HG03378 (cell line): Measurements from ENCODE around the gene G2E3.
"Not testable (repeated sequence)": the region's sequence is repeated elsewhere in the genome, so short reads cannot be mapped to it uniquely, and the experiment has no call there.

Experiments
- ATAC-seq: cut with Tn5 transposase; IDR thresholded peaks from one replicate; pipeline ENCODE4 v1.9.1; 2021; ENCODE audit warnings: mild to moderate bottlenecking, moderate library complexity; ENCODE audit not compliant: unreplicated experiment

G2E3 gene

DNA sequence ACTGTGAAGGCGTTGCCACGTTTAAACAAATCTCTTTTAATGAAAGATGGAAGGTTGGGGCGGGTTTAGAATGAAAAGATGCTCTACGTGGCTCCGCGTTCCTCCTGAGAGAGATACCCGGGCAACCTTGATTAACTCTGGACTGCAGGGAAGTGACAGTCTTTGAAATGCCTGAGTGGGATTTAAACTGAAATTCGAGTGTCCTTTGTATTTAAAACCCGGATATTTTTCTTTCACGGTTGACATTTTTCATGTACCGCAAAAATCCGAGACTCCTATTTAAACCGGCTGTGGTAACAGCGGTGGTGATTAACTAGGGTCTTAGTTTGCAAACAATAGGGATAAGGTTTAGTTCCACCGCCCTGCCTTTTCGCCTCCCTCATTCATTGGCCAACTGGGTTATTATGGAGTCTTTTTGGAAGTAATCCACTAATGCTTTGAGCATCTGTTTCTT, 707 bp downstream of the G2E3 start:
- ATAC-seq: peak; percentile 22

DNA sequence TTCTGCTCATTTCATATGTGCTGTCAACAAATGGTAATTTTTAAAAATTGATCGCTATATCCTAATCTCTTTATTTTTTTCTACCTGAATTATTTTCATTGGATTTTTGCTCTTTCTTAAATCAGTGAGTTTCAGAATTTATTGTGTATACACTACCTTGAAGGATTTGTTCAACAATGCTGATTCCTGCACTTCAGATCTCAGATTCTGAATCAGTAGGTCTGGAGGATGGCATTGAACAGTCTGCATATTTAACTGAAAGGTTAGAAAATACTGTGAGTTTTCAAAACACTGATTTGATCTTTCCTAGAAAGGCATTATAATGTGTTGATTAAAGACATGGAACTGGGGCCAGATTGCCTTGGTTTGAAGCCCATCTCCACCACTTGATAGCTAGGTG, 1.6 kb downstream of the G2E3 start:
- no peak for ATAC-seq

DNA sequence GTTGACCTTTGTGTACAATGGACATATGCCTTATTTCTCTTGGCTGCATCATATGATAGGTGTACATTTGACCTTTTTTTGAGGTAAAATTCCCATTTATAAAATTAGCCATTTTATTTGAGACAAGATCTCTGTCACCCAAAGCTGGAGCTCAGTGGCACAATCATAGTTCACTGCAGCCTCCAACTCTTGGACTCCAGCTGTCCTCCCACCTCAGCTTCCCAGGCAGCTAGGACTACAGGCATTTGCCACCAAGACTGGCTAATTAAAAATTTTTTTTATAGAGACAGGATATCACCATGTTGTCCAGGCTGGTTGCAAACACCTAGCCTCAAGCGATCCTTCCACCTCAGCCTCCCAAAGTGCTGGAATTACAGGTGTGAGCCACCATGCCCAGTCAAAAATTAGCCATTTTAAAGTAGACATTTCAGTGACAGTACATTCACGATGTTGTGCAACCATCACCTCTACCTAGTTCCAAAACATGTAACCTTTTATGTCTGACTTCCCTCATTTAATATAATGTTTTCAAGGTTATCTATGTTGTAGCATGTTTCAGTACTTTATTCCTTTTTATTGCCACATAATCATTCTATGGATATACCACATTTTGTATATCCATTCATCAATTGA, 5.4 kb downstream of the G2E3 start:
- no peak for ATAC-seq

DNA sequence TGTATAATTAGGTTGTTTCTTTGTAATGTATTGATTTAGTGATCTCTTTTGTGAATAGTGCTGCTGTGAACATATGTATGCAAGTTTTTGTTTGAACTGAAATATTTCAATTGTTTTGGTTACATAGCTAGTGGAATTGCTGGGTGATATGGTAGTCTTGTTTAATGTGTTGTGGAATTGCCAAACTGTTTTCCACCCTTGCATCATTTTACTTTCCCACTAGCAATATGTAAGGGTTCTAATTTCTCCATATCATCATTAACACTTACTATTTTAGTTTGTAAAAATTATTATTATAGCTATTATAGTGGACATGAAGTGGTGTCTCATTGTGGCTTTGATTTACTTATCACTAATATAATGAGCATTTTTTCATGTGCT, 5.9 kb downstream of the G2E3 start:
- ATAC-seq: no peak

DNA sequence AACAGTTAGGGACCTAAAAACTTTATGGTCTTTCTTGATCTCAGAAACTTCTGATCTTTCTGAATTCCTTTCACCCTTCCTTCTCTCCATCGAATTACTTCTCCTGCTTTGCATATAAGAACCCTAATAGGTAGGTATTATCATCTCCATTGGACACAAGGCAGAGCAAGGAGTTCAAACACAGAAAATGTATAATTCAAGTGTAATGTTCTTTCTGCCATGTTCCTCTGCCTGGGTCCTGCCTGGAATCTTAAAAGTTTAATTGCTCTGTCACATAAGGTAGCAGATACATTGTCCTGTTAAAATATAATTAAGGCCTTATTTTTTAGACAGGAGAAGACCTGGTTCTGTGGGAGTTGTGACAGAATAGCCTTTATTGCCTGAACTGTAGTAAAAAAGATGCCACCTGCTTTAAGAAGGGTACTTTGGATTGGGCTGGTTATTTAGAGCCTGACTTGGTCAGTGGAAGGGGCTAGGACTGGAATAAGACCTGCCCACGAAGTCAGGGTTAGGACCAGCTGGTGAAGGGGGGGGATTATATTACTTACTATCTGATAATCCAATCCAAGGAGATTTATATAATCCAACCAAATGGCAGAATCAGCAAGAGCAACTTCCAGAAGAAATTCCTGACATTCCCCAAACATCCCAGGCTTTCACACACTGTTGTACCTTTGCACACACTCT, 10.4 kb downstream of the G2E3 start:
- ATAC-seq: no peak

DNA sequence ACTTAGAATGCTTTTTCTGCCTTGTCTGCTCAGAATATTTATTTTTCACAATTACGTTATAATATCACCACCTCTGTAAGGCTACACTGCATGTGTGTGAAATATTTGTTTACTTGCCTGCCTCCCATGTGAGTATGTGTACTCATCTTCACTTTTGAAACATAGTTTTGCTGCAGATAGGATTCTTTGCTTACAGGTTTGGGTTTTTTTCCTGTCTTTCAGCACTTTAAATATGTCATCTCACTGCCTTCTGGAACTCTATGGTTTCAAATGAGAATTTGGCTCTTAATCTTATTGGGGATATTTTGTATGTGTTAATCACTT, 10.9 kb downstream of the G2E3 start:
- no peak for ATAC-seq

DNA sequence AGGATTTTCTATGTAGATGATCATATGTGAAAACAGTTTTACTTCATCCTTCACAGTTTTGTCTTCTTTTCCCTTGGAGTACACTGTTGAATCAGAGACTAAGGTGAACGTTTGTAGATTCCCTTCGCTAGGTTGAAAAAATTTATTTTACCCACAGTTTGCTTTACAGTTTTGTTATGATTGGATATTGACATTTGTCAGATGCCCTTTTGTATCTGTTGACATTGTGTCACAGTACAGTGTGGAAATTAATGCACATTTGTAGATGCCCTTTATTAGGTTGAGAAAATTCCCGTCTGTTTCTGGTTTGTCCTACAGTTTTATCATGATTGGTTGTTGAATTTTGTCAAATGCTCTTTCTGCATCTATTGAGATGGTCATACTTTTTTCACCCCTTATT, 13.3 kb downstream of the G2E3 start:
- ATAC-seq: no peak

DNA sequence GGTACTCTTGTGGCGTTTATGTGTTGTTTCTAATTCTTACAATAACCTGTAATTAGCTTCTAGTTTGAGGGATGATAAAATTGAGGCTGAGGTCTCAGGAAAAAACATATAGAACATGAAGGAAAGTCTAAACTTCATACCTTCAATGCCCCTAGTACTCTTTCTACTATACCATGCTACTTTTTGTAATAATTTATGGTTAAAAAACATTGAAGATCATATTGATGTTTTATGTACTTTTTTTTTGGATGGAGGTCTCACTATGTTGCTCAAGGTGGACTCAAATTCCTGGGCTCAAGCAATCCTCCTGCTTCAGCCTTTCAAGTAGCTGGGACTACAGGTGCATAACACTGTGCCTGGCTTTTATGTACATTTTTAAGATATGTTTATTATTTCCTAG, 13.8 kb downstream of the G2E3 start:
- no peak for ATAC-seq

DNA sequence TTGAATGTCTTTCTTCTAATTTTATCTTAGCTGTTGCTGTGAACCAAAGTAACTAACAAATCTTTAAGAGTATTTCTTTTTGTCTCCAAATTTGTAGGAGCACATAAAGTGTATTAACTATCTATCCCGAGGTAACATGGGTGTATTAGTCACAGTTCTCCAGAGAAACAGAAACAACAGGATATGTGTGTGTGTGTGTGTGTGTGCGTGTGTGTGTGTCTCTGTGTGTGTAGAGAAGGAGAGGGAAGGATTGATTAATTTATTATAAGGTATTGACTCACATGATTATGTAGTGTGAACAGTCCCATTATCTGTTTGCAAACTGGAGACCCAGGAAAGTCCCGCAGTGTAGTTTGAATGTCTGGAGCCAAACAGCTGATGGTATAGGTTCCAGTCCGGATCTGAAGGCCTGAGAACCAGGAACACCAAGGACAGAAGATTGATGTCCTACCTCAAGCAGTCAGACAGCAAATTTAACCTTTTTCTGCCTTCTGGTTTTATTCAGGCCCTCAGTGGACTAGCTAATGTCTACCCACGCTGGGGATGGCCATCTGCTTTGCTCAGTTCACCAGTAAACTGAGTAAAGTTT, 14.4 kb downstream of the G2E3 start:
- no peak for ATAC-seq

DNA sequence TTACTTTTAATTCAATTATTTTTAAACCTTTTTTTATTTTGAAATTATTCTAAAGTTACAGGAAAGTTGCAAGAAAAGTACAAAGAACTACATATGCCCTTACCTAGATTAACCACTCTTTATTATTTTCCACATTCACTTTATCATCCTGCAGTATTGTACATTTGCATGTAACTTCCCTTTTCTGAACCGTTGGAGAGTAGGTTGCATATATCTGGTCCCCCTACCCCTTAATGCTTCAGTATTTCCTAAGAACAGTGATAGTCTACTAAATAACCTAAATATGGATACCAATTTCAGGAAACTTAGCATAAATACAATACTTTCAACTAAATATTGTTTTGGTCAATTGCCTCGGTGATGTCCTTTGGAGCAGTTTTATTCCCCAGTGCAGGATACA, 15.0 kb downstream of the G2E3 start:
- ATAC-seq: no peak

DNA sequence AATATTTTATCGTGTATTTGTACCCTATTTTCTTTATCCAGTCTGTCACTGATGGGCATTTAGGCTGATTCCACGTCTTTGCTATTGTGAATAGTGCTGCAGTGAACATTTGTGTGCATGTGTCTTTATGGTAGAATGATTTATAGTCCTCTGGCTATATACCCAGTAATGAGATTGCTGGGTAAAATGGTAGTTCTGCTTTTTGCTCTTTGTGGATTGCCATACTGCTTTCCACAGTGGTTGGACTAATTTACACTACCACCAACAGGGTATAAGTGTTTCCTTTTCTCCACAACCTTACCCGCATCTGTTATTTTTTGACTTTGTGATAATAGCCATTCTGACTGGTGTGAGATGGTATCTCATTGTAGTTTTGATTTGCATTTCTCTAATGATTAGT, 15.8 kb downstream of the G2E3 start:
- not testable (repeated sequence) for ATAC-seq

DNA sequence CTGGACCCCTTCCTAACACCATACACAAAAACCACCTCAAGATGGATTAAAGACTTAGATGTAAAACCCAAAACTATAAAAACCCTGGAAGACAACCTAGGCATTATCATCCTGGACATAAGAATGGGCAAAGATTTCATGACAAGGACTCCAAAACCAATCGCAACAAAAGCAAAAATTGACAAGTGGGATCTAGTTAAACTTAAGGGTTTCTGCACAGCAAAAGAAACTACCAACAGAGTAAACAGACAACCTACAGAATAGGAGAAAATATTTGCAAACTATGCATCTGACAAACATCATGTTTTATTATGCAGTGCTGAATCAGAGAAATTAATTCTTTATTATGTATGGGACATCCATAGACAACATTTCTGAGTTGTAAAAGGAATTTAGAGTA, 17.4 kb downstream of the G2E3 start:
- not testable (repeated sequence) for ATAC-seq

DNA sequence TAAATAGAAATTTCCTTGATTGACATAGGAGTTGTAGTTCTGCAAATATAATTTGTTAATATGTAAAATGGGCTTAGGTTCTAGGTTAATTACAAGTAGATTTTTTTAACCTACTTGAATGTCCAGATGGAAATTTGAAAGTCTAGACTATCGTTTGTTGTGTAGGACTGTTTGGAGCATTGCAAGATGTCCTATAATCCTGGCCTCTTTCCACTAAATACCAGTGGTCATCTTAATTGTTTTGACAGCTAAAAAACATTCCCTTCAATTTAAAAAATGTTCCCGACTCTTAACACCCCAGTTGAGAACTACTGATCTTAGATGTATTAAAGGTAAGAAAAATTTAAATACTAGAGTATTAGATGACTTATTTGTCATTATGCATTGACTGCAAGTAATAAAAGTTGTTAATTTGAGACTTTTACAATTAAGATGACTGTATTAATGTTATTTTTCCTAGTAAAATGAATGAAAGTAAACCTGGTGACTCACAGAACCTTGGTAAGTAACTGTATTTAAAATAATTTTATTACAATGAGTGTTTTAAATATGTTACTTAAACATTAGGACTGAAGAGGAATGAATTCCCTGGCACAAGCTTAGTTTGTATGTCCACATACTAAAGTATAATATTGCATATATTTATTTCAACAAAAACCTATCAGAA, 21.8 kb downstream of the G2E3 start:
- ATAC-seq: no peak

DNA sequence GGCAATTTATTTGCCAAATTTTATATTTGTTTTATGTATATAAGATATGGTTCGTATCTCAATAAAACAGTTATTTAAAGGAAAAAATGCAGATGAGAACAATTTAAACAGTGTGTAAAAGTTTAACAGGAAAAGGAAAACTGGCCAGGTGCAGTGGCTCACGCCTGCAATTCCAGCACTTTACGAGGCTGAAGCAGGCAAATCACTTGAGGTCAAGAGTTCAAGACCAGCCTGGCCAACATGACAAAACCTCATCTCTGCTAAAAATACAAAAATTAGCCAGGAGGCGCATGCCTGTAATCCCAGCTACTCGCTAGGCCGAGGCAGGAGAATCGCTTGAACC, 22.3 kb downstream of the G2E3 start:
- no peak for ATAC-seq

DNA sequence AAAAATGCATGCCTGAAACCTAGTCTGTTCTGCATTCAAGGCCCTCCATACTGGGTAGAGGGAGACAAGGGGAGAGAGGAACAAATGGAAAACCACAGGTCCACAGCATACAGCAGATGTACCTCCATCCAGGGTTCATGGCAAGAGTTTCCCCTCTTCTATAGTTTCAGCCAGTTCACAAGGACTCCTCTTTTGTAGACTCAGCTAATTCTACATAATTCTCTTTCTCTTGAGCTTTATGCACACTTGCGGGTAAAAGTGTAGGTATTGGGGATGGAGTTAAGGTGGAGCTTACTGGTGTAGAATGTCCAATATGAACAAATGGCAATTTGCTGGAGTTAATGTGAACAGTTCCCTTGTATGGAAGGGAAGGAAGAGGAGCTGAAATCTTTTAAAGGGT, 23.4 kb downstream of the G2E3 start:
- ATAC-seq: no peak

DNA sequence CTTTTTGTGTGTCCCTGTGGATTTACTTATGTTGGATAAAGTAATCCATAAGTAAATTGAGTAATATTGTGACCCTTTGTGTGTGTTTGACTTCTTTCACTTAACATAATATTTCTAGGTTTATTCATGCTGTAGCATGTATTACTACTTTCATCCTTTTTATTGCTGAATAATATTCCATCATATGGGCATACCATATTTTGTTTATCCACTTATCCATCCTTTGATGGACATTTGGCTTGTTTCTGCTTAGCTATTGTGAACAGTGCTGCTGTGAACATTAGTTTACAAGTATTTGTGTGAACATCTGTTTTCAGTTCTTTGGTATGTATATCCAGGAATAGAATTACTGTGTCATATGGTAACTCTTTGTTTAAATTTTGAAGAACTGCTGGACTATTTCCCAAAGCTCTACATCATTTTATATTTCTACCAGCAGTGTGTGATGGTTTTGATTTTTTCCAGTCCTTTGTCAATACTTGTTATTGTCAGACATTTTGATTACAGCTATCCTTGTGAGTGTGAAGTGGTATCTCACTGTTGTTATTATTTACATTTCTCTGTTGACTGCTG, 25.2 kb downstream of the G2E3 start:
- no peak for ATAC-seq

DNA sequence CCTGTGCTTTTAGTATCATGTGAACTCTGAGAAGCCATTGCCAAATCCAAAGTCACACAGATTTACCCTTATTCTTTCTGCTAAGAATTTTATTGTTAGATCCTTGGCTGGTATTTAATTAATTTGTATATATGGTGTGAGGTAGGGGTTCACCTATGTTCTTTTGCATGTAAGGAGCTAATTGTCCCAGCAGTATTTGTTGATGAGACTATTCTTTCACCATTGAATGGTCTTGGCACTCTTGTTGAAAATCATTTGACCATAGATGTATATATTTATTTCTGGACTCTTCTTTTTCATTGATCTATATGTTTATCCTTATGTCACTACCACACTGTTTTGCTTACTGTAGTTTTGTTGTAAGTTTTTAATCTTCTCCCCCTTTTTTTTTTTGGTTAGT, 26.2 kb downstream of the G2E3 start:
- ATAC-seq: no peak

DNA sequence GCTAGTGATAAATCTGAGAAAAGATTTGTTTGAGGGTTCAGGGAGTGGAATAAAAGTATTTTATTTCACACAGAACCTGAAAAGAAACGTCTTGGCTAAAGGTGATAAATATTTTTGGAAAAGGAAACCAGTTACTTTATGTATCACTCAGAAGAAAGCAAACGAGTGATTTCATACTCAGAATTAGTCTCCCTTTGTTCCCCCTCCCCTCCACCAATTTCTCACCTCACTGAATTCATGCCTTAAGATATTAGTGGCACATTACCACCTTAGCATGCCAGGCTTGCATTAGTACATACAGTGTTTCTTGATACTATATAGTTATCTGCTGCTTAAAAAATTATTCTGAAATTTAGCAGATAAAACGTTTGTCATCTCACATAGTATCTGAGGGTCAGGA, 28.2 kb downstream of the G2E3 start:
- no peak for ATAC-seq

DNA sequence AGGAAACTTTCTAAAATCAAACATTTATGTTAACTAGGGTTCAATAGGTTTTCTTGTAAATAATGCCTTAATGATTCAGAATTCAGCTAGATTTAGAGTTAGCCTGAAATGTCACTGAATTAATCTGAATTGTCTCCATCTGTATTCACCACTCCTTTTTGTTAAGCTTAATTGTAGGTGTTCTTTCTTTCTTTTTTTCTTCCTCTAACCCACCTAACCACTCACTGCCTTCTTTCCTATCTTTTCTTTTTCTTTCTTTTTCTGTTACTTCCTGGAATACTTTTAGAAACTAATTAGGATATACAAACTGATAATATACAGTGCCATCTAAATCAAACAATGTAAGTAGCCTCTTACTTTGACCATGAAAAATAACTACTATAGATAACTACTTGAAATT, 29.9 kb downstream of the G2E3 start:
- ATAC-seq: no peak

DNA sequence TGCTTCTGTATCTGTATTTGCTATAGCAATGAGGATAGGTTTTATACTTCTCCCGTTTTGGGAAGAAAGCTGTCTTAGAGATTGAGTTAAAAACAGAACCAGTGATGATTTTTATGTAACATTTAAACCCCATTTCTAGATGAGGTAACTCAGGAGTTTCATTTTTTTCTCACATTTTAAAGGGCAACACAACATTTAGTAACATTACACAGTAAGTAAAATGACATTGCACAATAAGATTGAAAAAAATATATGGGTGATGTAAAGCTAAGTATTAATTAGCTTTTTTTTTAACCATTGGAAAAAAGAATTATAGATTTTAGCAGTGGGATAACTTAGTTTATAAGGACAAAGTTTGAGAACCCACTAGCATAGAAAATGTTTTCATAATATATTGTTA, 38.0 kb downstream of the G2E3 start:
- ATAC-seq: no peak

DNA sequence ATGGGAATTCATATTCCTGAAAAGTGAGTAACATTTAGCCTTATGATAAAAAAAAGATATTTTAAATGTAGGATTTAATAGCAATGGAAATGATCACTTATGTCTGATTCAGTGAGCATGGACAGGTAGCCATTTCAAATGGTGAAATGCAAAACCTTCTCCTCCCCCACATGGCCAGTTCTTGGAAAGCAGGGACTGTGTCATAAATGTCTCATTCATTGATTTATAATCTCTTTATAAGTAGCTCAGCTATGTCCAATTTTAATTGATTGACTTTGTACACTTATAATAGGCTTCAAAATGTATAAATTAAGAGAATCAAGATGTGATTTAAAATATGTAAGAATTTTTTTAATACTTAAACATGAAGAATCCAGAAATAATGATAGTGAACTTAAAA, 38.5 kb downstream of the G2E3 start:
- ATAC-seq: no peak
